Gastrocnemius medialis (tissue), 4 donors: ENCODE data around the gene ADARB2. TPM values are rescaled to one million over a fixed set of nuclear protein-coding genes. Genes with fewer than 3 reads are reported as not detected.

ENCODE experiments used
- ATAC-seq, 2 donors: fragments of 150-250 bp; one replicate each; pipeline ENCODE4 v1.9.1; 2016
- DNase-seq, 2 donors: peaks; one replicate each; pipeline ENCODE4 v3.0.0-alpha.2; 2019
- H3K27ac ChIP-seq, 4 donors: fragments of 200-600 bp; sonication (generic); 1 replicate in 1 of 4; 2 replicates in 3 of 4; pipeline ENCODE4 v1.5.1; 2016 to 2018; ENCODE audit warnings: mild to moderate bottlenecking in 2 of 4, moderate library complexity in 1 of 4
- H3K27me3 ChIP-seq, 3 donors: fragments of 200-600 bp; sonication (generic) in 2 of 3; 1 replicate in 1 of 3; 2 replicates in 2 of 3; pipeline versions ENCODE4 v1.5.1 to v1.6.0; 2016 to 2019; ENCODE audit warnings: mild to moderate bottlenecking in 1 of 3, moderate library complexity in 1 of 3
- H3K36me3 ChIP-seq, 2 donors: fragments of 200-600 bp; sonication (generic) in 1 of 2; one replicate each; pipeline ENCODE4 v1.5.1; 2017 to 2018
- H3K4me1 ChIP-seq, 2 donors: fragments of 200-600 bp; sonication (generic) in 1 of 2; one replicate each; pipeline ENCODE4 v1.5.1; 2016 to 2017; ENCODE audit warnings: mild to moderate bottlenecking in 2 of 2
- H3K4me3 ChIP-seq, 4 donors: fragments of 200-600 bp; sonication (generic) in 3 of 4; 1 replicate in 1 of 4; 2 replicates in 3 of 4; pipeline ENCODE4 v1.5.1; 2016 to 2019; ENCODE audit warnings: mild to moderate bottlenecking in 2 of 4
- H3K9me3 ChIP-seq, 3 donors: fragments of 200-600 bp; sonication (generic) in 2 of 3; 1 replicate in 1 of 3; 2 replicates in 2 of 3; pipeline ENCODE4 v1.5.1; 2016 to 2019
- CTCF ChIP-seq, 5 experiments: fragments of 450-650 bp in 3 of 5; fragments of 200-600 bp in 2 of 5; sonication (generic) in 2 of 5; IDR thresholded peaks in 4 of 5; conservative IDR thresholded peaks in 1 of 5; 1 replicate in 4 of 5; 2 replicates in 1 of 5; pipeline ENCODE4 v1.5.1; 2016 to 2019; ENCODE audit warnings: antibody characterized with exemption in 5 of 5, mild to moderate bottlenecking in 3 of 5, moderate library complexity in 3 of 5
- POLR2A ChIP-seq, 2 donors: fragments of 450-650 bp; IDR thresholded peaks; one replicate each; pipeline ENCODE4 v1.6.1; 2017; ENCODE audit warnings: antibody characterized with exemption in 2 of 2, mild to moderate bottlenecking in 2 of 2, moderate library complexity in 2 of 2
- in situ Hi-C, 4 donors: fragments of 200-750 bp; cut with MboI; loops; one replicate each; pipeline versions ENCODE4 v1.15.0 to v1.8.0; 2017; ENCODE audit warnings: low sequenced_read_pairs in 4 of 4
- intact Hi-C: fragments of 100-400 bp; cut with DNase I; formaldehyde crosslinking; loops from one replicate; pipeline ENCODE4 v1.15.1; 2023; ENCODE audit warnings: low total_unique reads
- total RNA-seq, 4 donors: library from RNA; depleted of rRNA; stranded (reverse); fragments of >200 nt; gene quantifications; one replicate each; pipeline versions ENCODE4 v1.1.0 to v1.2.3, GENCODE V29; 2016

ADARB2 gene
- total RNA-seq, 4 donors from 2014 or later, result 0.07 to 0.87 (median 0.10) TPM

DNA sequence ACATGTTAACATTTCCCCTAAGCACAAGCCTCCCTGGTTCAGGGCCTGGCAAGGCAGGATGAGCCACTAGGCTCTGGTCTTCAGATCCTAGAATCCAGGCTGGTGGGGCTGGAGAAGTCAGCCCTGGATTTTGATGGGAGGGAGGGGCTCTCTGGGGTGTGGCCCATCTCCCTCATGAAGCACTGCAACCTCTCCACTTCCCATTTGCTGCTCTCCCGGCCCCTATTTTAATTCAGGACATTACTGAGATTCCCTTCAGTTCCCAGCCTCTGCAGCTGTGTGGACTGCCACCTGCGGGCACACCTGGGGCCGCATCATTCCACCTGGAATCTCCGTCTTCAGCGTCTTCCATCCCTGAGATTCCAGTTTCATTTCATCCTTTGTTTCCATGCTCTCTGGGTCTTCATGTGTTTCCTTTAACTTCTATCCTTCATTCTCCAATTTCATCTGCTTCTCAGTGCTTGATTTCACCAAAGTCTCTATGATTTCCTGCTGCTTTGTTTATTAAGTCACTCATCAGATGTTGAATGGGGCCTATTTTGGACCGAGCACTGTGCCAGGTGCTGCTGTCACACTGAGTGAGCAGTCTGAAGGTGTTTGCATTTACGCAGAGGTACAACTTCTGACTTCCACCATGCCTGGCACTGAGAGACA lies 427.6 kb downstream of the ADARB2 start:
- Histone ChIP-seq H3K9me3 (no peaks in the 10 kb centered on the region), H3K4me1 (no peaks in the 10 kb centered on the region), H3K36me3 (no peaks in the 10 kb centered on the region), H3K27me3 (no peaks in the 10 kb centered on the region), H3K4me3 (no peak overlapping the region), H3K27ac (no peak overlapping the region)
- in situ Hi-C loops (no loop called here), intact Hi-C loops (no loop called here)
- TF ChIP-seq CTCF (IDR thresholded peaks at IDR 0.05 in 4 of 5, conservative IDR thresholded peaks at IDR 0.05 in 1 of 5) (no peak), POLR2A (IDR thresholded peaks at IDR 0.05) (no peak)
- ATAC-seq (no peak), DNase-seq (no peak)

GRCh38 chr10:1308962-1309616 lies 428.2 kb downstream of the ADARB2 start:
- in situ Hi-C loops (no loop called here), intact Hi-C loops (no loop called here)
- H3K4me1 ChIP-seq, result no peaks in the 10 kb centered on the region
- no peak for ATAC-seq
- H3K36me3 ChIP-seq, result no peaks in the 10 kb centered on the region
- H3K27ac ChIP-seq, result no peak overlapping the region
- TF ChIP-seq POLR2A (IDR thresholded peaks at IDR 0.05), result no peak
- no peak for TF ChIP-seq CTCF (IDR thresholded peaks at IDR 0.05 in 4 of 5, conservative IDR thresholded peaks at IDR 0.05 in 1 of 5)
- no peaks in the 10 kb centered on the region for H3K9me3 ChIP-seq
- H3K27me3 ChIP-seq, result no peaks in the 10 kb centered on the region
- H3K4me3 ChIP-seq, result no peak overlapping the region
- no peak for DNase-seq

GRCh38 chr10:1308173-1308961 lies 429.0 kb downstream of the ADARB2 start:
- Histone ChIP-seq H3K27me3 (no peaks in the 10 kb centered on the region), H3K4me3 (no peak overlapping the region), H3K36me3 (no peaks in the 10 kb centered on the region), H3K9me3 (no peaks in the 10 kb centered on the region), H3K4me1 (no peaks in the 10 kb centered on the region), H3K27ac (no peak overlapping the region)
- TF ChIP-seq POLR2A (IDR thresholded peaks at IDR 0.05) (no peak), CTCF (IDR thresholded peaks at IDR 0.05 in 4 of 5, conservative IDR thresholded peaks at IDR 0.05 in 1 of 5) (no peak)
- ATAC-seq (no peak), DNase-seq (no peak)
- intact Hi-C loops, result no loop called here
- in situ Hi-C loops, result no loop called here

GRCh38 chr10:1301143-1301542 lies 436.2 kb downstream of the ADARB2 start:
- intact Hi-C loops (no loop called here), in situ Hi-C loops (no loop called here)
- Histone ChIP-seq H3K9me3 (no peaks in the 10 kb centered on the region), H3K27me3 (no peaks in the 10 kb centered on the region), H3K36me3 (no peaks in the 10 kb centered on the region), H3K27ac (no peak overlapping the region), H3K4me3 (no peak overlapping the region), H3K4me1 (no peaks in the 10 kb centered on the region)
- TF ChIP-seq POLR2A (IDR thresholded peaks at IDR 0.05) (no peak), CTCF (IDR thresholded peaks at IDR 0.05 in 4 of 5, conservative IDR thresholded peaks at IDR 0.05 in 1 of 5) (no peak)
- no peak for ATAC-seq
- no peak for DNase-seq
